ENCODE measurements around the gene TOX2. TPM values are rescaled to one million over a fixed set of nuclear protein-coding genes. Genes with fewer than 3 reads are reported as not detected.

The TOX2 gene
- total RNA-seq, 1 experiment from 2014 or later, result 85.4 TPM

DNA sequence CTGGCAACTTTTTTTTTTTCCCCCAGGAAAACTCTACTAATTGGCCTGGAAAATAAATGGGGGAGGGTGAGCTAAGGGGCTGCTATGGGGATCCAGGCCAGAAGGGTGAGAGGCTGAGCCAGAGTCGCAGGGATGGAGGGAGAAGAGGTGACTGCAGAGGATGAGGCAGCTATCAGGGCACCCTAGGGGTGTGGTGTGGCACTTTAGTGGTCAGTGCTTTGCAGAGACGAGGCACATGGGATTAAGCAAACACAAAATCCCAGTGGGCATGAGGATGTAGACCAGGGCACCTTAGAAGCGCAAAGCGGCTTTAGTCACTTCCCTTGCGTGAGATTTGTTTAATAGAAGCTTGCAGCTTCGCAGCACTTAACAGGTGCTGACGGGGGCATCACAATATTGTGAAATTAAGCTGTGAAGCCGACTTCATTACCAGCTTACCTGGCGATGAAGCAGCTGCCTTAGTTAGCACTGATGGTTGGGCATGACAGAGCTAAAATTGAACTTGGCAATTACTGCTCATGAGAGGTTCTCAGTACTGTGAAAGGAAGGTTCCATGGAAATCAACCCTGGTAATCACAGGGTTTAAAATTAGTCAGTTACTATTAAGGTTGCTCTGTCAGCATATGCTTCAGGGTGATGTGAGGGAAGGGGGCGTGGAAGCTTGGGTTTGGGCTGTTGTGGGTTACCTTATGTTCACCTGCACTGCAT, 26.0 kb downstream of the TOX2 start:
- no peak for TF ChIP-seq TCF7L2 (IDR thresholded peaks at IDR 0.05; ENCODE audit: low read depth, low read length)
- no peak for TF ChIP-seq CTCF (IDR thresholded peaks at IDR 0.05)
- no peak for TF ChIP-seq SIN3A (IDR thresholded peaks at IDR 0.05; ENCODE audit: borderline replicate concordance, insufficient read depth, low read depth, low read length)
- TF ChIP-seq, protein P1, sequence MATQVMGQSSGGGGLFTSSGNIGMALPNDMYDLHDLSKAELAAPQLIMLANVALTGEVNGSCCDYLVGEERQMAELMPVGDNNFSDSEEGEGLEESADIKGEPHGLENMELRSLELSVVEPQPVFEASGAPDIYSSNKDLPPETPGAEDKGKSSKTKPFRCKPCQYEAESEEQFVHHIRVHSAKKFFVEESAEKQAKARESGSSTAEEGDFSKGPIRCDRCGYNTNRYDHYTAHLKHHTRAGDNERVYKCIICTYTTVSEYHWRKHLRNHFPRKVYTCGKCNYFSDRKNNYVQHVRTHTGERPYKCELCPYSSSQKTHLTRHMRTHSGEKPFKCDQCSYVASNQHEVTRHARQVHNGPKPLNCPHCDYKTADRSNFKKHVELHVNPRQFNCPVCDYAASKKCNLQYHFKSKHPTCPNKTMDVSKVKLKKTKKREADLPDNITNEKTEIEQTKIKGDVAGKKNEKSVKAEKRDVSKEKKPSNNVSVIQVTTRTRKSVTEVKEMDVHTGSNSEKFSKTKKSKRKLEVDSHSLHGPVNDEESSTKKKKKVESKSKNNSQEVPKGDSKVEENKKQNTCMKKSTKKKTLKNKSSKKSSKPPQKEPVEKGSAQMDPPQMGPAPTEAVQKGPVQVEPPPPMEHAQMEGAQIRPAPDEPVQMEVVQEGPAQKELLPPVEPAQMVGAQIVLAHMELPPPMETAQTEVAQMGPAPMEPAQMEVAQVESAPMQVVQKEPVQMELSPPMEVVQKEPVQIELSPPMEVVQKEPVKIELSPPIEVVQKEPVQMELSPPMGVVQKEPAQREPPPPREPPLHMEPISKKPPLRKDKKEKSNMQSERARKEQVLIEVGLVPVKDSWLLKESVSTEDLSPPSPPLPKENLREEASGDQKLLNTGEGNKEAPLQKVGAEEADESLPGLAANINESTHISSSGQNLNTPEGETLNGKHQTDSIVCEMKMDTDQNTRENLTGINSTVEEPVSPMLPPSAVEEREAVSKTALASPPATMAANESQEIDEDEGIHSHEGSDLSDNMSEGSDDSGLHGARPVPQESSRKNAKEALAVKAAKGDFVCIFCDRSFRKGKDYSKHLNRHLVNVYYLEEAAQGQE (IDR thresholded peaks at IDR 0.05; ENCODE audit: insufficient read depth in 1 of 2, low read depth in 2 of 2, low read length in 1 of 2), result no peak
- no peak for TF ChIP-seq POLR2AphosphoS5 (IDR thresholded peaks at IDR 0.05; ENCODE audit: low read depth, low read length)
- H3K9me3 ChIP-seq (ENCODE audit: control insufficient read depth, insufficient read depth, low read depth, low read length), result no peaks in the 10 kb centered on the region
- intact Hi-C loops (cut with micrococcal nuclease; ENCODE audit: unreplicated experiment), result no loop called here
- no peak overlapping the region for H3K4me3 ChIP-seq (ENCODE audit: low read depth in 2 of 2, low read length in 2 of 2)
- no peak for ATAC-seq
- no peaks in the 10 kb centered on the region for H3K27me3 ChIP-seq (ENCODE audit: control insufficient read depth, insufficient read depth, low read length)
- TSS peak; percentile 36 for BruUV-seq (replicated peaks)
- ChIA-PET POLR2A (interaction anchor here (0.5 to 0.7 kb wide), 2 partner anchors 482 to 1056 kb away, joined by 8 read pairs; no protein-coding TSS in a partner anchor), CTCF (interaction anchor here (1.0 kb wide), 1 partner anchor 15 kb away, joined by 5 read pairs; no protein-coding TSS in a partner anchor)
- in situ Hi-C loops (cut with HindIII; ENCODE audit: low pct_unique_long_range_greater_than_20kb, low sequenced_read_pairs), result no loop called here
- DNase-seq (ENCODE audit: low read depth, low spot score), result no peak
- no peaks in the 10 kb centered on the region for H3K36me3 ChIP-seq (ENCODE audit: control insufficient read depth, insufficient read depth, low read length)
- peak overlapping the region; percentile 86 for H3K27ac ChIP-seq (ENCODE audit: low read length)
- peaks cover 94% of the 10 kb centered on the region for H3K4me1 ChIP-seq (ENCODE audit: control insufficient read depth, insufficient read depth, low read length)

DNA sequence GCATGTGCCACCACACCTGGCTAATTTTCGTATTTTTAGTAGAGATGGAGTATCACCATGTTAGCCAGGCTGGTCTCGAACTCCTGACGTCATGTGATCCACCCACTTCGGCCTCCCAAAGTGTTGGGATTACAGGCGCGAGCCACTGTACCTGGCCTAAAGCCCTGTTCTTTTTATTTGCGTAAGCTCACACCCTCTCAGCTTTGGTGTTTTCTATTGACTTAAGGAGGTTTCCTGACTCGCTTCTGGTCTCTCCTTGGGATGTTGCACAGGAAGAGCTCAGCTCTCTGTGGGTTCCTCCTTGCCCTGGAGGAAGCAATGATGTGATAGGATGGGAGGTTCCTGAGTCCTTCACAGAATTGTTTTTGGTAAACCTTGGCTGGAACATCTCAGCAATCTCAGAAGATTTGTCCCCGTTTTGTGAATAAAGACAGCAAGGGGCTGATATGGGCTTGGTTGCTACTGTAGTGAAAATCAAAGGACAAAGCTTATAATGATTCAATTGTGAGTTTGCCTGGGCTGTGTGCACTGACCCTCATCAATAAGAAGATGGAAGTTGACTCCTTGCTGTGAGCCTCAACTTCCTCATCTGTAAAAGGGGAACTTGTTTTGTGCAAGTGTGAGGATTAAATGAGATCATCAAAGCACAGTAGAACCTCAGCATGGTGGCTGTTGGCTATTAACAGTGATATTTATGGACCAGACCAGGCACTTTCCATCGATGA, 27.0 kb downstream of the TOX2 start:
- DNase-seq (ENCODE audit: low read depth, low spot score) (no peak), ATAC-seq (no peak)
- no peak for TF ChIP-seq POLR2AphosphoS5 (IDR thresholded peaks at IDR 0.05; ENCODE audit: low read depth, low read length)
- Histone ChIP-seq H3K9me3 (ENCODE audit: control insufficient read depth, insufficient read depth, low read depth, low read length) (no peaks in the 10 kb centered on the region), H3K27ac (ENCODE audit: low read length) (peak overlapping the region; percentile 86), H3K4me1 (ENCODE audit: control insufficient read depth, insufficient read depth, low read length) (peaks cover 89% of the 10 kb centered on the region), H3K27me3 (ENCODE audit: control insufficient read depth, insufficient read depth, low read length) (no peaks in the 10 kb centered on the region), H3K36me3 (ENCODE audit: control insufficient read depth, insufficient read depth, low read length) (no peaks in the 10 kb centered on the region), H3K4me3 (ENCODE audit: low read depth in 2 of 2, low read length in 2 of 2) (no peak overlapping the region)
- ChIA-PET CTCF (interaction anchor here (0.7 to 1.0 kb wide), 2 partner anchors 16 to 245 kb away, joined by 3 to 5 read pairs; no protein-coding TSS in a partner anchor), POLR2A (interaction anchor here (0.5 kb wide), 1 partner anchor 62 kb away, joined by 5 read pairs; no protein-coding TSS in a partner anchor)
- no TSS peak for BruUV-seq (replicated peaks)
- intact Hi-C loops (cut with micrococcal nuclease; ENCODE audit: unreplicated experiment), result no loop called here
- in situ Hi-C loops (cut with HindIII; ENCODE audit: low pct_unique_long_range_greater_than_20kb, low sequenced_read_pairs), result no loop called here

Measured in Panc1 (cell line).